Measurements from ENCODE around the gene OBSCN.

GRCh38 chr1:228346731-228347130, 138.9 kb downstream of the OBSCN start:
- no peak for TF ChIP-seq CTCF (IDR thresholded peaks at IDR 0.05; ENCODE audit: extremely low read depth in 1 of 2, insufficient read depth in 1 of 2, low read depth in 1 of 2, low read length in 2 of 2)
- TF ChIP-seq EZH2 (IDR thresholded peaks at IDR 0.05; ENCODE audit: borderline replicate concordance, low read depth, low read length, severe bottlenecking), result no peak
- no peak for TF ChIP-seq POLR2AphosphoS5 (IDR thresholded peaks at IDR 0.05; ENCODE audit: insufficient read depth, low read depth, low read length)
- TF ChIP-seq FOS (IDR thresholded peaks at IDR 0.05; ENCODE audit: borderline replicate concordance, insufficient read depth, low read length), result no peak
- no peak for TF ChIP-seq POLR2A (IDR thresholded peaks at IDR 0.05; ENCODE audit: low read depth, low read length)
